CD4-positive, alpha-beta T cell treated with Interleukin-15 for 1 hour (primary cell): ENCODE results near the gene MTF1.
"Not testable (repeated sequence)": the region's sequence is repeated elsewhere in the genome, so short reads cannot be mapped to it uniquely, and the experiment has no call there.

Experiments
- DNase-seq: peaks from one replicate; pipeline ENCODE4 v3.0.0-alpha.2; 2020

MTF1 gene

DNA sequence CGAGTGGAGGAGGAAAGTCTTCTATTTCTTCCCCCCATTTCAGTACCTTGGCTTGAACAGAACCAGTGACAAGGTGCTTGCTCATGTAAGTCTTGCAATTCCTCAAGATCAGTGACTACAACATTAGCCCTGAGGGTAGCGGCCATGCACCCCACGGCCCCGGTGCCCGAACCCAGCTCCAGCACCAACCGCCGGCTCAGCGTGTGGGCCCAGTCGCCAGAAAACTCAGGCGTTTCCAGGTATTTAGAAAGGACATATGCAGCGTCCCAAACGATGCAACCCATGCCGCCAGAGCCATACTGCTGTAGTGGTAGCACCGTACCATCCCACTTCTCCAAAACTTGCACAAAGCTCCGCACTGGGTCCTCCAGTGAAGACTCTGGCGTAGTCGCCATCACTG is 76.9 kb downstream of the MTF1 start:
- DNase-seq: no peak

DNA sequence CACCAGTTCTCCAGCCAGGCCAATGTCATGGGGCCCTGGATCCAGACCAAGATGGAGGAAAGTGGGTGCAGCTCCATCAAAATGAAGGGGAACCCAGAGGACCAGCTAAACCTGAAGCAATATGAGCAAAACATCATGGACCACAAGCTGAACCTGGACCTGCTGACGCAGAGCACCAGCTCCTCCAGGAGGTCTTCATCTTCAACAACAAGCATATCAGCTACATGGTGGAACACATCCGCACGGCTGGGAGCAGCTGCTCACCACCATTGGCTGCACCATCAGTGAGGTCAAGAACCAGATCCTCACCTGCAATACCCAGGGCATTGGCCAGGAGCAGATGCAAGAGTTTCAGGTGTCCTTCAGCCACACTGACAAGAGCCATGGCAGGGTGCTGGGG is 80.7 kb downstream of the MTF1 start:
- DNase-seq: no peak

DNA sequence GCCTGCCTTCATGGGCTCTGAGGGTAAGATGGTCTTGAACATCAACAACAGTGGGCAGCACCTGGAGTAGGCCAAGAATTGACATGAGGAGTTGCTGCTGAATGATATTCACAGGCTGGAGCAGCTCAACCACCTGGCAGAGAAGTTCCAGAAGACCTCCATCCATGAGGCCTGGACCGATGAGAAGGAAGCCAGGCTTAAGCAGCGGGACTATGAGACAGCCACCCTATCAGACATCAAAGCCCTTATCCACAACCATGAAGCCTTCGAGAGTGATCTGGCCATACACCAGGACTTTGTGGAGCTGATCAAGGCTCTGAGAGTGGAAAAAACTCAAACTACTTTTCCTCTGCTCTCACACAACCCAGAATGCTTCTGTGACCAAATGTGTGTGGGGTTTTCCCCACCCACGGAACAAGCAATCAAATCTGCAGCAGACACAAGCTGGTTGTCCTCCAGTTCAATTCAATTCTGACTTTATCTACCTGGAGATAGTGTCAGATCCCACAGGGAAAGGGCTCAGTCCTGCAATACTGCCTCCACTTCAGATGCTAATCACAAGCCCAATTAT is 82.4 kb downstream of the MTF1 start:
- no peak for DNase-seq

DNA sequence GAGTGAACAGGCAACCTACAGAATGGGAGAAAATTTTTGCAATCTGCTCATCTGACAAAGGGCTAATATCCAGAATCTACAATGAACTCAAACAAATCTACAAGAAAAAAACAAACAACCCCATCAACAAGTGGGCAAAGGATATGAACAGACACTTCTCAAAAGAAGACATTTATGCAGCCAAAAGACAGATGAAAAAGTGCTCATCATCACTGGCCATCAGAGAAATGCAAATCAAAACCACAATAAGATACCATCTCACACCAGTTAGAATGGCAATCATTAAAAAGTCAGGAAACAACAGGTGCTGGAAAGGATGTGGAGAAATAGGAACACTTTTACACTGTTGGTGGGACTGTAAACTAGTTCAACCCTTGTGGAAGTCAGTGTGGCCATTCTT is 88.0 kb downstream of the MTF1 start:
- DNase-seq: not testable (repeated sequence)

DNA sequence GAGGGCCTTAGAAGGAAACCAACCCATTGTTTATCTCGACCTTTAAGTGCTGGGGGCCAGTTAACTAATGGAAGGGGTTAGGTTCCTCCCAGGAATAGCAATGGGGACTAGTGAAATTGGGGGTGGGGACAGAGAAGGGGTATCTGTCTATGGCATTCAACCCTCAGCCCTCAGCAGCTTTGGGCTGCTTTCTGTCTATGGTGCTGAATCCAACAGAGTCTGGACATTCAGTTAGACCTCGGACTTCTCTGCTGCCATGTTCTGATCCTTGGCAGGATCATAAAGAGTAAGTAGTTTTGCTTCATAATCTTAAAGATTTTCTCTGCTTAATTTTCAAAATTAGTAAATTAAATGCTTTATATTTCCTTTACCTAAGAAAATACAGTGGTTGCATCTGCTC is 91.9 kb downstream of the MTF1 start:
- no peak for DNase-seq

DNA sequence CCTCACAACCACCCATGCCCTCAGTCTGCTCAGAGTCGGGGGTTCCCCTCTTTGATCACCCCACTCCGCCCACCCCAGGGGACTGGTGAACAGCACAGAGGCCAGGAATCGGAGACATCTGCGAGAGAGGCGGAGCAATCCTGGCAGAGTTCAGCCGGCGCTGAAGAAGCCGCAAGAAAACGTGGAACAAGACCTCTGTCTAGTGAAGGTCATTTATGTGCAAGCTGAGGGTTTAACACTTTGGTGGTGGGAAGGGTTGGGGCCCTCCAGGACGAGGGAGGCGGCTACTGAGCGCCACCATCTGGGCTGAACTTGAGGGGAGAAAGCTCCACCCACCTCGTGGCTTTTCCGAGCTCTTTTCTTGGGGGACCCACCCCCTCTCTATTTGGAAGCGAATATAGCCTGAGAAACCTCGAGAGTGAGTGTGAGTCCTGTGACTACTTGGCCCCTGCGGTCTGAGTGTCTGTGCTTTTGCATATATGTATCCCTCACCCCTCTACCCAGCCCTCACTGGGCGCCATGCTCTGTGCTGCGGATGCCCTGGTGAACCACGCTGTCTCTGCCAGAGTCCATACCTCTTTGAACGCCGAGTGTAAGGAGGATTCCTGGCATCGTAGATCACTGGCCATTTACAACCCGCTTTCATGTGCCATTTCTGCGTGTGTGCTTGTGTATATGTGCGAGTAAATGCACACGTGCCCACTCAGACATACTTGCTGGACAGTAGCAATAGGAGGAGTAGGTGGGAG is 93.3 kb downstream of the MTF1 start:
- DNase-seq: no peak

DNA sequence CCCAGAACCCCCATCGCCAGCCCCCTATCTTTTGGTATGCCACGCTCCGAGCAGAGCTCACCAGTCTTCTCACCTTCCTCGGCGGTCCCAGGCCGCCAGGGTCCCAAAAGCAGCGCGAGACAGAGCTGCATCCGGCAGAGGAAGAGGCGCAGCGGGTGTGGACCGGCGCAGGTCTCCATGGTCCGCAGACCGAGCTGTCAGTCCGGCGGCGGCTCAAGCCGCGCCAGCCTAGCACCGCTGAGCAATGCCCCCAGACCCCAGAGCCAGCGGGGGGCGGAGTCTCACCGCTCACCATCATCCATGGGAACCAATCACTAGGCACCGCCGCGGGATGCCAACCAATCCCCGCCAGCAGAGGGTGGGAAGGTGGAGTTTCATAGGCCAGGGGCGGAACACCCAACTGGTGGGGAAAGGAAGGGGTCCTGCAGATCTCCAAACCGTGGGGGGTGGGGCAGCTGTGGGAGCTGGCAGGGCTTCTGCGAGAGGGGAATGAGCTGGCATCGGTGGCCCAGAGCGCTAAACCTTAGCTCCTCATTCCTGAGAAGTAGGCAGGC is 94.4 kb downstream of the MTF1 start, which contains the start of gene EPHA10:
Gene EPHA10, minus strand, starts transcription at position 233 of the 554 bp plus-strand sequence. Its CDS starts 54 bp downstream, at position 179.
- no peak for DNase-seq

DNA sequence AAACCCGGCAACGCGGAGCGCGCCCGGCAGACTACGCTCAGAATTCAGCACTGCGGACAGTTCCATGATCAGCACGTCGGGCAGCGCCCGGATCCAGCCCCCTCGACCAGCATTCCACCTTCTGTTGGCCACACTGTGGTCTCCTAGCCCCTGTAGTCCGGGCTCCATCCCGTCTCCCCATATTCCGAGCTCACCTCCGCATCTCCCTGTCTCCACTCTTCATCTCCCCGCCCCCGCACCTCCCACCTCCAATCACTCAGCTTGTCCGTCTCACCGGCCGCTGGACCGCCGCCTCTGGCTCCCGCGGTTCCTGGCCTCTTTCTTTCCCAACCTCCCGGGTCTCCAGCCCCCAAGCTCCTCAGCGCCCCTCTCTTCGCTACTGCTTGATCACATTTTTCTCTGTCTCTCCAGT is 95.0 kb downstream of the MTF1 start:
- DNase-seq: no peak

DNA sequence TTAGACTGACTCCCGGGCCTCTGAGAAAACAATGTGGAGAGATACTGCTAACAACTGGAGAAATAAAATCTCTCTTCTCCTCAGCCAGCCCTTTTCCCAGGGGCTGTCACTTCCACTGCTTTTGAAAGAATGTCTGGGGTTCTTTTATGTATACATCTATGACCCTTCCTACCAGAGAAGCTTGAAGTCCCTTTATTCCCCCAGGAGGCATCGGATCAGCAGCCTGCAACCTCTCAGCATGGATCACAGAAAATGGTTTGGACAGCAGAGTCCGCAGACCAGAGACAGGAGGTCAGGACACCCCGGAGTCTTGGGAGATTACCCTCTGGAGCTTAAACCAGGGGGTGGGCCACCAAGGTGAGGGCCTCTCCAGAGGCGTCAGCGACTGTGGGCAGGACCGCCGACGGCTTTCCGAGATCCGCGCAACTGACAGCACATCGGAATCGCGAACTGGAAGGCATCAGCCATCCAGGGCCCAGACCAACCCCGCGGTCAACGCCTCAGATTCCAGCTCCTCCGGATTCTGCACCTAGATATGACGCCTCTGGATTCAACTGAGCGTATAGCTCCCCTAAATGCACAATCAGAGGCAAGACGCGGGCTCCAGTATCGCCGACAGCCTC is 95.5 kb downstream of the MTF1 start:
- no peak for DNase-seq

DNA sequence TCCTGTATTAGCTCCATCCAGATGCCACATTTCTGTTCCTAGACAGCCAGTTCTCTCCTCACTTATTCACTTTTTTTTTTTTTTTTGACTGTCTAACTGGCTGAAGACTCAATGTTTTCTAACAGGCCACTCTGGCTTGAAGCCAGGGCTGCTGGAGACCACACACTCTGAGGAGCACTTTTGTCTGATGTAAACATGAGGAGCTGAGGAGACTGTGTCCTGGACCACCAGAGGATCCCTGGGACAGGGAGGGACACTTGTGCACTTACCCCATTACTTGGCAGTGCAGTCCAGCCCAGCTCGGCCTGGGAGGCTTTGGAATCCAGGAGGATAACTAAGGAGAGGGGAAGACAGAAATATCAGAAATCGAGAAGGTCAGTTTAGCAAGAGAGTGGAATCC is 96.9 kb downstream of the MTF1 start:
- no peak for DNase-seq

DNA sequence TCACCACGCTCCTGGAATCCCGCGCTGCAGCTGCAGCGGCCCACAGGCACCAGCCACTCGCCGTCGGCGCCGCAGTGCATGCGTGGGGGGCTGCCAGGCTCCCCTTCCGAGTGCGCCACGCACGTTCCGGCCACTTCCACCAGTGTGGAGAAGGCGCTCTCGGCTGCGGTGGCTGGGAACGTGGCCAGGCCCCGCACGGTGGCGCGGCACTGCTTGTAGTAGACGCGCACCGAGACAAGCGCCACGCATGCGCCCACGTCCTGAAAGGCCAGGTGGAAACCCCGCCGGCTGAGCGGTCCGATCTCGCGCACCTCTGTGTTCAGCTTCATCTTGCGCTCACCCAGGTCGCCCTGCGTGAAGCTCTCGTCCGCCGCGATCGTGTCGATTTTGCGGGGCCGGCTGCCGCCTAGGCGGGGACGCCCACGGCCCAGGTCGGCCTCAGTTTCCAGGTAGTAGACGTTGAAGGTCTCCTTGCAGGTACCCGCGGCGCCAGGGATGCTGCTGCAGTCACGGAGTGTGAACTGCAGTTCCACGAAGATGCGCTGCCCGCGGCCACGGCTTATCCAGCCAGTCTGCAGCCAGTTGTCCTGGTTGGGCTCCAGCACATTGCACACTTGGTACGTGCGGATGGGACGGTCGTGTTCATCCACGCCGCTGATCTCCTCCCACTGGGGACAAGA is 97.8 kb downstream of the MTF1 start:
- no peak for DNase-seq
